ENCODE results near the gene DYNLT1.
"Not testable (repeated sequence)": the region's sequence is repeated elsewhere in the genome, so short reads cannot be mapped to it uniquely, and the experiment has no call there.

Gene DYNLT1

GRCh38 chr6:158644231-158645063 lies at the start of gene DYNLT1:
Gene DYNLT1, minus strand, starts transcription at chr6:158644743. Its CDS starts 35 bp downstream, at chr6:158644708.
- peak; percentile 95 for DNase-seq

GRCh38 chr6:158688860-158689259 lies 44.3 kb upstream of the DYNLT1 start:
- DNase-seq, result no peak

GRCh38 chr6:158687506-158687905 lies 43.0 kb upstream of the DYNLT1 start:
- no peak for DNase-seq

- no peak for DNase-seq
Observed at GRCh38 chr6:158686791-158687381, 42.3 kb upstream of the DYNLT1 start.

GRCh38 chr6:158686311-158686710 lies 41.8 kb upstream of the DYNLT1 start:
- DNase-seq, result no peak

- no peak for DNase-seq
Observed at GRCh38 chr6:158684745-158685324, 40.3 kb upstream of the DYNLT1 start.

GRCh38 chr6:158684311-158684710 lies 39.8 kb upstream of the DYNLT1 start:
- DNase-seq, result no peak

- DNase-seq, result no peak
Observed at GRCh38 chr6:158680481-158680880, 35.9 kb upstream of the DYNLT1 start.

GRCh38 chr6:158680015-158680414 lies 35.5 kb upstream of the DYNLT1 start:
- DNase-seq, result no peak

GRCh38 chr6:158677906-158678578 lies 33.5 kb upstream of the DYNLT1 start:
- no peak for DNase-seq

GRCh38 chr6:158677094-158677493 lies 32.6 kb upstream of the DYNLT1 start:
- DNase-seq, result not testable (repeated sequence)

- DNase-seq, result peak; percentile 10
Observed at GRCh38 chr6:158674342-158675131, 30.0 kb upstream of the DYNLT1 start.

GRCh38 chr6:158672726-158673125 lies 28.2 kb upstream of the DYNLT1 start:
- DNase-seq, result no peak

GRCh38 chr6:158672119-158672518 lies 27.6 kb upstream of the DYNLT1 start:
- not testable (repeated sequence) for DNase-seq

- no peak for DNase-seq
Observed at GRCh38 chr6:158669145-158670035, 24.8 kb upstream of the DYNLT1 start.

GRCh38 chr6:158668707-158669103 lies 24.2 kb upstream of the DYNLT1 start:
- no peak for DNase-seq

- no peak for DNase-seq
Observed at GRCh38 chr6:158667360-158667981, 22.9 kb upstream of the DYNLT1 start.

- no peak for DNase-seq
Observed at GRCh38 chr6:158666628-158667359, 22.3 kb upstream of the DYNLT1 start.

- DNase-seq, result no peak
Observed at GRCh38 chr6:158665332-158665731, 20.8 kb upstream of the DYNLT1 start.

GRCh38 chr6:158663625-158664165 lies 19.2 kb upstream of the DYNLT1 start:
- peak; percentile 54 for DNase-seq
